GM18526 (cell line): ENCODE data around the gene OR2AT4.

Experiments
- POLR2A ChIP-seq: IDR thresholded peaks from 3 replicates; pipeline ENCODE4 v1.6.1; 2011; ENCODE audit not compliant: insufficient read length; ENCODE audit errors: extremely low read depth

OR2AT4 gene

DNA sequence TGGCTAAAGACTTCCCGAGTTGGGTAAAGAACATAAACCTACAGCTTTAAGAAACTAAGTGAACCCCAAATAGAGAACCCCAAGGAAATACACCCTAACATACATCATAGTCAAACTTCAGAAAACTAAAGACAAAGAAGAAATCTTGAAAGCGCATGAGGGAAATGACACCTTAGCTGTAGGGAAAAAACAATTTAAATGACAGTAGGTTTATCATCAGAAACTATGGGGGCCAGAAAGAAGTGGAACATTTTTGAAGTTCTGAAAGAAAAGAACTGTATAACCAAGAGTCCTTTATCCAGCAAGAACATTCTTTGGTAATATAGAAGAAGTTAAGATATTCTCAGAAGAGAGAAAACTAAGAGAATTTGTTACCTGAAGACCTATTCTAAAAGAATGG, 15.5 kb upstream of the OR2AT4 start:
- TF ChIP-seq POLR2A: no peak

DNA sequence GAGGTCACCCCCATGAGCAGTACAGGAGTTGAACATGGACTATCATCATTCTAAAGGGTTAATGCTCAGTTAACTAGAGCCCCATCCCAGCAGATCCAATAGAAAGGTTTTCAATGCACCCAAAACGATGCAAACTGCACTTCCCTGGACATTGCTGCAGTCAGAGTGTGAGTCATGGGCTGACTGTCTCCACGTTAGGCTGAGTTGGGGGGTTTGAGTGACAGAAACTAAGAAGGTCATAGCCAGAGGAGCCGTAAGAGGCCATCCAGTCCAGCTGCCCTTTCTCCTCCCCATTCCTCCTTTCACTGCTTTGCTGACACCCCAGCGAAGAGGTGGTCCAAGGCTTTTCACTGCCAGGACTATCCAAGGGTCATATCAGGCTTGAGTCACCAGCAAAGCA, 10.5 kb upstream of the OR2AT4 start:
- no peak for TF ChIP-seq POLR2A

DNA sequence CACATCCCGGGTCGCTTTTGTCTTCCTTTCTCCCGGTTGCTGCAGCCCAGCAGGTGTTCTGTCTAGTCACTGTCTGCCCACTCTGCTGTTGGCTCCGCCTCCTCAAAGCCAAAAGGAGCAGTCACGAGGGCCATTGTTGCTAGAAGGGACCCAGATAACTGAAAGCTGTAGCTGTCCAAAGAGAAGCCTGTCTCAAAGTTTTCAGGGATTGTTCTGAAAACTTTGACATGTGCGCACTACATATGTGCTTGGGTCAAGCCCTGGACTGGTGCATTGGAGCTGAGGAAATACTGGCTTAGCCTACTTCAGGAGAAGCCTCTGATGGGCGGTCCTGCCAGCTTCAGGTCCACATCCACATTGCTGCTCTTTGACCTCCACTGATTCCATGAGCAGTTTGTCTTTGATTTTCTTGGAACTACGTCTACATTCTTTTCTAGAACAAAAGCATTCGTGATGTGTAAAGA, 8.8 kb upstream of the OR2AT4 start:
- TF ChIP-seq POLR2A: no peak

DNA sequence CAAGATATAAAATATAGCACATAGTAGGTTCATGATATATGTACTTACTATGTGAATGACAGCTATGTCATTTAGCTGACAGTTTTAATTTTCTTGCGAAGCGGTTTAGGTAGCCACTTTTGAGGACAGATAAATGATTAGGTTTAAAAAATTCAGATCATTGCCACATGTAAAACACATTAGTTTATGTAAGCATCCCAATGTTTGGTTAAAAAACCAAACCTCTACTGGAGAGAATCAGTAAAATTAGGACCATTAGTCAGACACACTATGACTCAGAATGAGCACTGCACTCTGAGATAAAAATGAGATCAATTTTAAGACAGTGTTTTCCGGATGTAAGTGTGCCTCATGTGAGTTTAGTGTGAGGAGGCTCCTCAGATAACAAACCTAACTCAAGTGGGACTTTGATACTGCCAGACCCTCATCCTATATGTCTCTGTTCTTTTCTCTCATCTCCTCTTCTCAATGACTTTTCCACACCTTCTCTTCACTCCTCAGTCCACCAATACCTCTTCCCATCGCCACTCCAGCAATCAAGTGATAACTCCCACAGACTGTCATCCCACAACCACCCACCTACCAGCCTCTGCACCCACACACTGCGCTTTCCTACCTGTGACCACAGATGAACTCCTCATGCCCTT, 6.8 kb upstream of the OR2AT4 start:
- no peak for TF ChIP-seq POLR2A

DNA sequence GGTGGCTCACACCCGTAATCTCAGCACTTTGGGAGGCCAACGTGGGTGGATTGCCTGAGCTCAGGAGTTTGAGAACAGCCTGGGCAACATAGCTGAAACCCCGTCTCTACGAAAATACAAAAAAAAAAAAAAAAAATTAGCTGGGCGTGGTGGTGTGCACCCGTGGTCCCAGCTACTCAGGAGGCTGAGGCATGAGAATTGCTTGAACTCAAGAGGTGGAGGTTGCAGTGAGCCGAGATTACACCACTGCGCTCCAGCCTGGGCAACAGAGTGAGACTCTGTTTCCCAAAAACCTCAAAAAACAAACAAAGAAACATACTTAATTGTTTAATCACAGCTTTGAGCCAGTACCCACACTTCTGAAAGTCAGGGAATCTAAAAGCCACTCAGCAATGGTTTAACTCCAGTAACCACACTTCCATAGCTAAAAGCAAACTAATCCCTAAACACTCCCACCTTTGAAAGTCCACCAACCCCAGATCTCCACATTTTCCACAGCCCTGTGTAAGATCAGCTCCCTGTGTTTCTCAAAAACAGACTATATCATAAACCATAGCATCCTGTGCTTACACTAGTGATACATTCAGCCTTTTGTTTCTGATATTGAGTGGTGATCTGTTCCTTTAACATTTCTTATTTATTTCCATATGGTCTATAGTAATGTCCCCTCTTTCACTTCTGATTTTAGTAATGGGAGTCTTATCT, 4.9 kb upstream of the OR2AT4 start:
- no peak for TF ChIP-seq POLR2A

DNA sequence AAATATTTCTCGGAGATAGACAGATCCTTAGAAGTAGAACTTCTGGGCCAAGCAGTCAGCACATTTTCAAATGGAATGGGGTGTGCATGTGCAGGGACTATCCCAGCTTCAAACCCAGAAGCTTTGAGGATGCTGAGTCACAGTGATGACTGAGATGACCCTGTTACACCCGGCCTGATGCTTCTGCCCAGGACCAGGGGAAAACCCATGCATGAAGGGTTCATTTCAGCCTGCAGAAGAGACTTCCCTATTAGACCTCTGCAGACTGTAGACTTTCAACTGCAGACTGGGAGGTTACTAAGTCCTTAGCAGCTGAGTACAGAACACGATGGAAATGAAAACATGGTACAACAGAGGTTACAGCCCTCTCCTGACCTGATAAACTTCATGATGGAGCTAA, 3.6 kb upstream of the OR2AT4 start:
- TF ChIP-seq POLR2A: no peak

DNA sequence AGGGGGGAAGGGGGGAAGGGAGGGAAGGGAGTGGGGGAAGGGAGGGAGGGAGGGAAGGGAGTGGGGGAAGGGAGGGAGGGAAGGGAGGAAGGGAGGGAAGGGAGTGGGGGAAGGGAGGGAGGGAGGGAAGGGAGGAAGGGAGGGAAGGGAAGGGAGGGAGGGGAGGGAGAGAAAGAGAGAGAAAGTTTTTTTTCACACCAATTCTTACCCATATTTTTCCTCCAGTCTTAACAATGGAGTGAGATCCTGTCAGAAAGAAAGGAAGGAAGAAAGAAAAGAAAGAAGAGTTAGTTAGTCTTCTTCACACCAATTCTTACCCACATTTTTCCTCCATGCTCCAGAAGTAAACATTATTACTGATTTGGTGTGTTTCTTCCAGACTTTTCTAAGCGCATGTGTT, 3.0 kb upstream of the OR2AT4 start:
- no peak for TF ChIP-seq POLR2A

DNA sequence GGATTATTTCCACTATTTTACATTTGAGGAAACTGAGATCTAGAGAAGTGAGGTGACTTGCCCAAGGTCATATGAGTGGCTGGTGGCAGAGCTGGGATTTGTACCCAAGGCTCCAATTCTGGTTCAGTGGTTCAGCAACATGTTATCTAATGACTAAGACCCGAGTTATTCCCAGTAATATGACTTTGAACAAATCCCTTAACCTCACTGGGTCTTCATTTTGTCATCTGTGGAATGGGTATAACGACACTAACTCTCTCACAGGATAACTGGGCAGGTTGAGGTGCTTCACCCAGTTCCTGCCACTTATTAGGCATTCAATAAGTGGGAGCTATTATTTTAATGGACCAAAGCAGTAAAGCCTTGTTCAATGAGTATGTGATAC, 489 bp upstream of the OR2AT4 start:
- TF ChIP-seq POLR2A: no peak

DNA sequence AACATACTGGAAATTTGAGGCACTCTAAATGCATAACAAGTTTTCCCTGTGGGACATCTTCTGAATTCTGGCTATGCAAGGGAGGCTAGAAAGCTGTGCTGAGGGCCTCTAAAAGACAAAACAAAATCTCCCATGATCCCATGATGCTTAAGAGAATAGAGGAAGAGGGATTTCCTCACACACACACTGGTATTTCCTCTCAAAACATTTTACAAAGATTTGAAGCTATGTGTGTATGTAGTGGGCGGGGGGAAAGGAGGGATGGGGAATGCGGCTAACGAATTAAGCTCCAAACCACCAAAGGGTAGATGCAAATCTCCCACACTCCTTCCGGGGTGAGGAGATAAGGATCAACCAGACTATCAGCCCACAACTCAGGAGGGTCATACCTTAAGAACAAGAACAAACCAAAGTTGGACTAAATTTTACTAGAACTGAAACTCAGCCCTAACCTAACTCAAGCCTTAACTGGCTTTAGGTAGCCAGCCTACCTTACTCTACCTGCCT, 6.0 kb downstream of the OR2AT4 start:
- TF ChIP-seq POLR2A: no peak

DNA sequence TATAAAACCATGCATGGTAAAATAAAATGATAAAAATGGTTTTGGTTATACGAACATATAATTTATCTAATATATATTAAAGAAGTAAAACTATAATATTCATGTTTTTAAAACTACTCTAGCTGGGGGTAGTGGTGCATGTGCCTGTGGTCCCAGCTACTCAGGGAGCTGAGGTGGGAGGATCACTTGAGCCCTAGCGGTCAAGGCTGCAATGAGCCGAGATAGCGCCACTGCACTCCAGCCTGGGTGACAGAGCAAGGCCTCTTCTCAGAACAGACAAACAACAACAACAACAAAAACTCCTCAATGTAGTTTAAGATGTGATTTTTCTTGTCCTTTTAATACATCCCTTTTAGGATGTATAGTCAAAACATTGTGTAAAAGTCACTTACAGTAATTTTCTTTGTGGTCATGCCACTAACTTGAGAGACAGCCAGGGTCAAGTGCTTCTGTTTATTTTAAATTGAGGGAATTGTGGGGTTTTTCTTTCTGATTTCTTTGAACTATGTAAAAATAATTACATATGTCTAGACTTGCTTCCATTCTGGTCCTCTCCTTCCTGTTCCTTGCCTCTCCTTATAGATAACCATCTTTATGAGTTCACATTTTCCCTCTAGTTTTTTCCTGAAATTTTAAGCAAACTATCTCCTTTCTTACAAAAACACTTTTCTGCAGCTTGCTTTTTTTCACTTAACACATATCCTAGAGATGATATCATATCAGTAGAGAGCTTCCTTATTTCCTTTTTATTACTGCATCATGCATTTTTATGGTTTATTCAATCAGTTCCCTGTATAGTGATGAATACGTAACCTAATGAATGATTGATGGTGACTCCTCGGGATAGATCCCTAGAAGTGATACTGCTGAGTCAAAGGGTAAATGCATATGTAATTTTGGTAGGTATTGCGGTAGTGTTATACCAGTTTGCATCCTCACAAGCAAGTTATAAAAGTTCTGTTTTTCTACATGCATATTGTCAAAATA, 9.1 kb downstream of the OR2AT4 start:
- no peak for TF ChIP-seq POLR2A

DNA sequence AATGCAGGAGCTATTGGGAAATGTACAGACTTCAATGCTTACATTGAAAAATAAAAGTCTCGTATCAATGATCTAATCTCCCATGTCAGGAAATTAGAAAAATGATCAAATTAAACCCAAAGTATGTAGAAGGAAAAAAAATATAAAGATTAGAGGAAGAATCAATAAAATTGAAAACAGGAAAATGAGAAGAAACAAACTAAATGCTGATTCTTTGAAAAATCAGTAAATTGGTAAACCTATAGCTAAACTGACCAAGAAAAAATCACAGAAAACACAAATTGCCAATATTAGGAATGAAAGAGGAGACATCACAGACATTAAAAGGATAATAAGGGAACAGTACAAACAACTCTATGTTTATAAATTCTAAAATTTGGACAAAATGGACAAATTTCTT, 11.8 kb downstream of the OR2AT4 start:
- TF ChIP-seq POLR2A: no peak

DNA sequence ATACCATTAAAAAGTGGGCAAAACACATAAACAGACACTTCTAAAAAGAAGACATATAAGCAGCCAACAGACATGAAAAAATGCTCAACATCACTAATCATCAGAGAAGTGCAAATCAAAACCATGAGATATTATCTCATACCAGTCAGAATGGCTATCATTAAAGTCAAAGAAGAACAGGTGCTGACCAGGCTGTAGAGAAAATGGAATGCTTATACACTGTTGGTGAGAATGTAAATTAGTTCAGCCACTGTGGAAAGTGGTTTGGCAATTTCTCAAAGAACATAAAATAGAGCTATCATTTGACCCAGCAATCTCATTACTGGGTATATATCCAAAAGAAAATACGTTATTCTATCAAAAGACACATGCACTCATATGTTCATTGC, 13.5 kb downstream of the OR2AT4 start:
- no peak for TF ChIP-seq POLR2A

DNA sequence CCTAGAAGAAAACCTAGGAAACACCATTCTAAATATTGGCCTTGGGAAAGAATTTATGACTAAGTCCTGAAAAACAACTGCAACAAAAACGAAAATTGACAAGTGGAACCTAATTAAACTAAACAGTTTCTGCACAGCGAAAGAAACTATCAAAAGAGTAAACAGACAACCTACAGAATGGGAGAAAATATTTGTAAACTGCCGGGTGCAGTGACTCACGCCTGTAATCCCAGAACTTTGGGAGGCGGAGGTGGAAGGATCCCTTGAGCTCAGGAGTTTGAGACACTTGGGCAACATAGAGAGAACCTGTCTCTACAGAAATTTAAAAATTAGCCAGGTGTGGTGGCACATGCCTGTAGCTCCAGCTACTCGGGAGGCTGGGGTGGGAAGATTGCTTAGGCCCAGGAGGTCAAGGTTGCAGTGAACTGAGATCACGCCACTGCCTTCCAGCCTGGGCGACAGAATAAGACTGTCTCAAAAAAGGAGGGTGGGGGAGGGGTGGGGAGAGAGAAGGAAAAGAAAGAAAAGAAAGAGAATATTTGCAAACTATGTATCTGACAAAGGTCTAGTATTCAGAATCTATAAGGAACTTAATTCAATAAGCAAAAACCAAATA, 14.0 kb downstream of the OR2AT4 start:
- no peak for TF ChIP-seq POLR2A

DNA sequence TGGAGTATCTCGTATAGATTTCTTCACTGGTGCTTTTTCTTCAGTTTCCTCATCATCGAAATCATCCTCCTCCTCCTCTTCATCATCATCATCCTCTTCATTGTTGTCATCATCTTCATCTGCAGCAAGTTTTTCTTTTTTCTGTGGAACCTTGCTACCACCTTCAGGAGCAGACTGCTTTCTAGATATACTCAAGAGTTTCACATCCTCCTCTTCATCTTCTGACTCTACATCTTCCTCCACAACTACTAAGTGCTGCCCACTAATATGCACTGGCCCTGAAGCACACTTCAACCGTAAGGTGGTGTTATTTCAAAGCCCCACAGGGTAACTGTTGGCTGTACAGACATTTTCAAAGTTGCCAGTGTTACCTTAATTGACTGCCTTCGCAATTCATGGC, 17.1 kb downstream of the OR2AT4 start:
- TF ChIP-seq POLR2A: no peak

DNA sequence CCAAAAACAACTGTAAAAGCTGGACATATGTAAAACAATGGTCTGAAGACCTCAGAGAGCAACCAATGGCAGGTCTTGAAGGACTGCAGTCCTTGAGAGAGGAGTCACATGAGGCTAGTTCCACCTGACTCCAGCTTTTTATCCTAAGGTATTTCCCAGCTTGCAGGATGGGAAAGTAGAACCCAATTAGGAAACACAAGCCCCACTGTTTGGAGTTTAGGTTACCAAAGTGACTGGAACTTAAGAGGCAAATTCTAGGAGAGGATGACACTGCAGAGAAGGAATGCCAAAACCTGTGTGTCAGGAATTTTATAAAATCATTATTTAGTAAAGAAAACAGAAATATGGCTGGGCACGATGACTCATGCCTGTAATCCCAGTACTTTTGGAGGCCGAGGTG, 18.4 kb downstream of the OR2AT4 start:
- no peak for TF ChIP-seq POLR2A
